Occipital lobe (tissue), 2 donors: ENCODE results near the gene RAB7B. TPM values are rescaled to one million over a fixed set of nuclear protein-coding genes. Genes with fewer than 3 reads are reported as not detected.
"Not testable (repeated sequence)": the region's sequence is repeated elsewhere in the genome, so short reads cannot be mapped to it uniquely, and the experiment has no call there.

ENCODE experiments used
- DNase-seq: peaks from one replicate; lab custom pipeline; 2025; lab: John Stamatoyannopoulos, UW
- total RNA-seq: library from RNA; depleted of rRNA; stranded (reverse); fragments of >200 nt; gene quantifications from one replicate; pipeline ENCODE4 v1.2.3, GENCODE V29; 2014

RAB7B gene, protein sequence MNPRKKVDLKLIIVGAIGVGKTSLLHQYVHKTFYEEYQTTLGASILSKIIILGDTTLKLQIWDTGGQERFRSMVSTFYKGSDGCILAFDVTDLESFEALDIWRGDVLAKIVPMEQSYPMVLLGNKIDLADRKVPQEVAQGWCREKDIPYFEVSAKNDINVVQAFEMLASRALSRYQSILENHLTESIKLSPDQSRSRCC
- 0.78 TPM for total RNA-seq

DNA sequence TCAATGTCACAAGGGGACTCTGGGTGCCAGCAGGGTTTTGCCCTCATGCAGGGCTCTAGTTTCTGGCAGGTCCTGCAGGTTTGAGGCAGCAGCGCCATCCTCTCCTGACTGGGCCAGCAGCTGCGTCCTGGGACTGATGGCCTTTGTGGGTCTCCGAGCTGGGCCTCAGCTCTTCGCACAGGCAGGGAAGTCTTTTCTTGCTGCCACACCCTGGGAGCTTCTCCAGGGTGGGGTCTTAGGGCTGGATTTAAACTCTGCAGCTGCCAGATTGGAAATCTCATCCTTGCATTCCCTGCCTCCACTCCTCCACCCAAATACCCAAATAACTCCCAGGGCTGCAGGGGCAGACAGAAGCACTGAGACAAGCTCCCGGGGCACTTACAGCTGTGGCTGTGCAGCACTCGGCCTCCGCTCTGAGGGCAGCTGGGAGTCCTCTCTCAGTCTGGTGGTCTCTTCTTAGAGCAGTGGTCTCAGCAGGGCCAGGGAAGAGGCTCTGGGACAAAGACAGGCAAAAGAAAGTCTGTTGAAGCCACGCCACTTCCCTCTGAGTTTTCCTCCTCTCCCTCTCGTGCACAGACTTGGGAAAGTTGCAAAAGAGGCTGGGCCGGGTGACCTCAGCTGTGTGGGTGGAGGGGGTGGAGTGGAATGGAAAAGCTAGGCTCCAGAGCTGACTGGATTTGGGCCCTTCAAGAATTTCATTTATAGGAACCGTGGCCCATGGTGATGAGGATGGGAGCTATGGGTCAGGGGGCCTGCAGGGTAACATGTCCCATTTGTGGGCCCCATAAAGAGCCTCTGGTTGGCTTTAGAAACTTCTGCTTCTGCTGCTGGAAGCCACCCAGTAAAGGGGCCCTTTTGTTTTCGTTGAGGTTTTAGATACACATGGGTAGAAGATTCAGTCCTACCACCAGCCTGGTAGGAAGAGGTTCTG is at the start of gene RAB7B:
RAB7B (minus strand) TSS at position 525 of the 931 bp plus-strand sequence. CDS start 9,260 bp downstream, outside the sequence.
- peak; percentile 47 for DNase-seq

DNA sequence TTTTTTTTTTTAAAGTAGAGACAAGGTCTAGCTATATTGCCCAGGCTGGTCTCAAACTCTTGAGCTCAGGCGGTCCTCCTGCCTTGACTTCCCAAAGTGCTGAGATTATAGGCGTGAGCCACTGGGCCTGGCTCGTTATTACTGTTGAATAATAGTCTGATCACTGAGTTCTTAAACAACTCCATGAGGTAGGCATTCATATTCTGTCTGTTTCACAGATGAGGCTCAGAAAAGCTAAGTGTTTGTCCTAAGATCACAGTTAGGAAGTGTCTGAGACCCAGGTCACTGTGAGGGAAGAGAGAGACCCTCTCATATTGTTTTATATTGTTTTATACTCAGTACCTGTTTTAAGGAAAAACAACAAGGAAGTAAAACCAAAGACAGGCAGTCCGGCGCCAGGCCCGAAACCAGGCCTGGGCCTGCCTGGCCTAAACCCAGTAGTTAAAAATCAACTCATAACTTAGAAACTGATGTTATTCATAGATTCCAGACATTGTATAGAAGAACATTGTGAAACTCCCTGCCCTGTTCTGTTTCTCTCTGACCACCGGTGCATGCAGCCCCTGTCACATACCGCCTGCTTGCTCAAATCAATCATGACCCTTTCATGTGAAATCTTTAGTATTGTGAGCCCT is 49.2 kb upstream of the RAB7B start:
- DNase-seq, result not testable (repeated sequence)

DNA sequence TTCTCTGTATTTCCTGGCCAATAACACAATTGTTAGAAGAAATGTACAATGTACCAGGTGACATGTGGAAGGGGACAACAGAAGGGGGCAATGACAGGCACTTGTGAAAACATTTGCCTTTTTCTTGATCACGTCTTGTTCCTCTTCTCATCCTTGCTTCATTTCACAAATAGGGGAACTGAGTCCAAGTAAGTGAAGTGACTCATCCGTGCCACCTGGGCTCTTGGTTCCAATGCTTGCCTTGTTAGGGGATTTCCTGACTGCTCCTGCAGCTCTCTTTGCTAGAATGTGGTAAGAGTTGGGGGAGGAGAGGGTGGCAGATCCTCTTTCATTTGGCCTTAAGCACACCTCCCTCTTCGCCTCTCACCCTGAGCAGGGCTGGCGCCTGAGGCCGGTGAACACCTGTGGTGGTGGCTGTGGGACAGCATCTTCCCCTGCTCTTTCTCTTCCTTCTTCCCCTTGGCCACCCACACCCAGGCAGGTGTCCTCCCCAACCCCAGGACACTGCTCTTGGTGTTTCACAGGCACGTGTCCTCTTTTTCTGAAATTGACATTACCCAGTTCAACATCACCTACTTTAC is 47.5 kb upstream of the RAB7B start:
- no peak for DNase-seq

DNA sequence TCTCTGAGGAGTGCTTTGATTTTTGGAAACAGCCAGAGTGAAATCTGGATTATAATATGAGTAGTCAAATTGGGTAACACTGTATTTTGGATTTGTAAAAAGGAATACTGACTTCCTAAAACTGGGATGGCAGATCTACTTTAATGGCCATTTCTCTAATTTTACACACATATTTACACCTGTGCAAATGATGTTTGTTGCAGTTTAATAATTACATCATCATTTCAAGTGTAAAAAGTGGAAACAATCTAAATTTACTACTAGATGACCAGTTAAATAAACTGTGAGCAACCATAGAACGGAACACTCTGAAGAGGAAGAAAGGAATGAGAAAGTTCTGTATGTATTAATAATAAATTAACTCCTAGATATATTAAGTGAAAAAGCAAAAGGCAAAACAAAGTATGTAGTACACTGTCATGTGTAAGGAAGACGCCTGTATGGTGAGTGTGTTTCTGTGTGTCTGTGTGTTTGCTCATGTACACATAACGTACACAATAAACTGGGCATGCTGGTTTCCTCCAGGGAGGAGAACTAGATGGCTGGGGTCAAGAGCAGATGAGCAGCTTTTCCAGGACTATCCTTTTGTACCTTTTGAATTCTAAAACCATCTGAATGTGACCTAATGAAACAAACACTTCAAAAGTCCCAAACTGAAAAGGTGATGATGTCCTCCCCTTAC is 46.9 kb upstream of the RAB7B start:
- no peak for DNase-seq

DNA sequence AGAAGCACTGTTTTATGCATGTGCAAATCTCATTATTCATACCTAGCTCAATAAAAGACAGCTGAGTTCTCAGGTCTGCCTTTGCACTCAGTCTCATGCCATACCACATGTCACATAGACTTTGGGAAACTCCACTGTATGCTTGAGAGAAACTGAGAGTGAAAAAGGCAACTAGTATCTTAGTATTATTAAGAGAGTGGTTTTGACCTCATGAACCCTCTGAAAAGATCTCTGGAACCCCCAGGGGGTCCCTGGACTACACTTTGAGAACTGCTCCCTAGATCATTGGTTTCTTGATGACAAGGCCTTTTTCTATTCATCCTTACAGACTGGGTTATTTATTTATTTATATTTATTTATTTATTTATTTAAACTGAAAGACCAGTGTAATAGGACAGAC is 46.1 kb upstream of the RAB7B start:
- DNase-seq, result no peak

DNA sequence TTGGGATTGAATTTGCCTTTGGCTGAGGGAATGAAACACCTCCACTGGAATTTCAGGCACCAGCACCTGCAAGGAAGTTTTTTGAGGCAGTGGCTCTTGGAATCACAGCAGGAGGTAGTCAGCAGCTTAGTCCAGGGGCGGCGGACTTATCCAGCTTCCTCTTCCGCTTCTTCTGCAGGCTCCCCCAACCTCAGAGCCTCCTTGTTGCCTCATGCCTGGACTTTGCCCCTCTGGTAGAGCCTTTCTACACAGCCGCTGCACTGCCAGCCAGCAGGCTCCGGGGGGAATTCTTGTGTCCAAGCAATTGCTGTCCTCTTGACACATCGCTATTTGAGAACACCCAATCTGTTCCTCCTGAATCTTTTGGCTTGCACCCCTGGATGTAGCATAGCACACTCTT is 45.4 kb upstream of the RAB7B start:
- no peak for DNase-seq

DNA sequence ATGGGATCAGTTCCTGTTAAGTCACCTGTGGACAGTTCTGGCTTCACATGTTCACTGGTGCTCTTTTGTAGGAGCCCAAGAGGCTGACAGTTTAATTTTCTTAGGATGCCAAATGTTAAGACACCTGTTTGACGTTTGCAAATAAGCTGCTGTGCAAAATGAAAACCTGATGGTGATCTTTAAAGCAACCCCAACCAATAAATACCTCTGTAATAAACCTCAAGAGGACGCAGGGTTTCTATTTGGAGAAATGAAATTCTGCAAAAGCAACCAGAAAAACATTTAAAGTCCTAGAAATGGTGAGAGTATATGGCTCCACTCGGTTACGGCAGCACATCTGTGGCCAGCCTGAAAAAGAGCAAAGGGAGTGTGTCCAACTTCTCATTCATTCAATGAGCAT is 44.1 kb upstream of the RAB7B start:
- DNase-seq, result no peak

DNA sequence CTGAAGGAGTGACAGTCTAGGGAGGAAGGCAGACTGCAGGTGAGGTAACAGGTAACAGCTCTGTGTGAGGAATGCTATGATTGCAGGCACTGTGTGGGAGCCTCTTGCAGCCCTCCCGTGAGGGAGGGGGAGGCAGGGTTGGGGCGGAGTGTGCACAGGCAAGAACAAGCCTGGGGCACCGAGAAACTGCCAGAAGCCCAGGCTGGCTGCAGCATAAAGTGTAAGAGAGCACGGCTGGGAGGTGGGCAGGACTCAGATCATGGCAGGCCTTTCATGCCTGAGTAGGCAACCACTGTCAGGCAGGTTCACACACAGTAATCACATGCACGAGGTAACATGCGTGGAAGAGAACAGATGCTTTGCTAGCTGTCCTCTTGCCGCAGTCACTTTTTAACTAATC is 38.4 kb upstream of the RAB7B start:
- no peak for DNase-seq

DNA sequence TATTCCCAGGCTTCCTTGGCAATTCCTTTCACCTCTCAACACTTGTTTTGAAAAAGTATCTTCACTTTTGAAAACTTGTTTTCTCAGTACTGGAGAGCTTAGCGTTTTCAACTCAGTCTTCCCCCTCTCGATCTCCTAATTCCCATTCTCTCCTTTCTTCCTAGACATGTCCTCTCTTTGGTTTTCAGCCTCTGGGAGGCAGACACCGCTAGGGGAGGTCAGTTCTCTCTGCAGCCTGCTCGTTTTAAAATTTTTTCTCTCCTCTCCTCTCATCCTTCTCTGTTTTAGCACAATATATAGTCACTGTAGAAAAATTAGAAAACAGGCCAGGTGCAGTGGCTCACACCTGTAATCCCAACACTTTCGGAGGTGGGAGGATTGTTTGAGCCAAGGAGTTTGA is 37.1 kb upstream of the RAB7B start:
- DNase-seq, result no peak

DNA sequence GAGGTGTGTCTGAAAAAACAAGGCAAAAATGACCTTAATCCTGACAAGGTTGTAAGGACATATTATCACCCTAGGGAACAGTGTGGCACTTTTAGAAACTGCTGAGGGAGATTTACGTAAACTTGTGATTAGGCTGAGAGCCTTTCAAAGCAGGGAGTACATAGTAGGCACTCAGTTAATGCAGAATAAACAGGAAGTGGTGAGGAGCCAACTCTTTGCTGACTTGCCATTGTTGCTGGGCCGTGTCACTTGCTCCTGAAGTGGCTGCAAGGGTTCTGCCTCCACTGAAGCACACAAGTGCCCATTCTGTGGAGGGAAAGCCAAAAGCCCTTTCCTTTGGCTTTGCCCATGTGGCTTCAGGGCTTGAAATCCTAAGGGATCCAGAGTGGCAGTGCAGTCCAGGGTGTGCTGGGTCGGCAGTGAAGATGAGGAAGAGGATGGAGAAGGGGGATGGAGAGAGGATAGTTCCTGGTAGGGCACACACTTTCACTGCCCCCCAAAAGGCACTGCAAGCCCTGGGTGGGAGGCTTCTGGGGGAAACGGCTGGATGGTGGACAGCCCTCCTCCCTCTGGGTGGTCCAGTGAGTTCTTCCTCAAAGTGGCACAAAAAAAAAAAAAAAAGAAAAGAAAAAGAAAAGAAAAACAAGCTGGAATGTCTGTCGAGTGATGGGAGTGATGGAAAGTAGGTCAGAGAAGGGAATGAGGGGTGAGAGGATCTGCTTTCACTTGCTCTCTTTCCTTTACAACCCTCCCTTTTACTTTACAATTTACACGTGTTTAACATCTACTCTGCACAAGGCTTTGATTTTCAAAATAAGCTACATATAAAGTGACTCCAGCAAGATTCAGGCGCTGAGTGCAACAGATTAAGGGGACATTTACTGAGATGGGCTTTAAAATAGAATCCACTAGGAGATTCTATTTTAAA is 36.1 kb upstream of the RAB7B start:
- DNase-seq, result no peak

DNA sequence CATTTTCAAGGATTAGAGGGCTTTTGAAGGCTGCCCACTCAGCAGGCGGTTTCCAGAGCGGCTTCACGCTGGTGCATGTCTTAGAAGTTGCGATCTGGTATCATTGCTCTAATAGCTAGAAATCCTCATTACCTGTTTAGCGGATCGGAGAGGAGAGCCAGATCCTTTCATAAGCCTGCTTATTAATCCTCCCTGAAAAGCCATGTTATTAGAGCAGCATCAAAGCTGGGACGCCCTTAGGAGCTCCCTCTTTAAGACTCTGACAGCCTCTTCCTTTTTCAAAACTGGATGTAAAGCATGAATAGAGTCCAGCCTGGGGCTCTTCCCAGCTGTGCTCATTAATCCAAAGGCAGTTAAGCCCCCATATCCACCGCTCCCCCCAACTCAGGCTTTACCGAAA is 34.4 kb upstream of the RAB7B start:
- DNase-seq, result no peak

DNA sequence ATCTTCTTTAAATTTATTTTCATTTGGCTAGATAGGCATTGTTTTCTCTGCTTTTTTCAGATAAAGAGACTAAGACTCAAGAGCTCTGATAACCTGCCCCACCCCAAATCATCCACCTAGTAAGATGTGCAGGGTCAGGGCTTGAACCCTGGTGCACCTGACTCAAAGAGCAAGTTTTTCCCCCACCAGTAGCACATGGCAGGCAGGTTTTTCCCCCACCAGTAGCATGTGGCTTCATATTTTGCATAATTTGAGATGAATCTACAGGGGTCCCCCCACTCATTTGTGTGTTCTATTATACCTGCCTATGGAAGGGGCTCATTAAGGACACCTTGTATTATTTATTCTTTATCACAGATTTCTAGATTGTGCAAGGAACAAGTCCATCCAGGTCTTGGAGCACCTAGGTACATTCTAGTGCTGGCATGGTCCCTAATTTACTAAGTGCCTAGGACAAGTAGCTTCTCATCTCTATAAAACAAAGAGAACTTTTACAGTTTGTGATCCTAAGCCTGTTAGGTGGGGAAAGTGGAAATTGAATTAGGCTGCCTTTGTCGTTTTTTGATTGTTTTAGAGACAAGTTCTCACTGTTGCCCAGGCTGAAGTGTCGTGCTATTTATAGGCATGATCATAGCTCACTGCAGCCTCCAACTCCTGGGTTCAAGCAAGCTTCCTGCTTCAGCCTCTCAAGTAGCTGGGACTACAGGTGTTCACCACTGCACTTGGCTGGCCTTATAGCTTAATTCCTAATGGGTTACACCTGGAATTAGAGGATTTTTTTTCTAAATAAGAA is 33.7 kb upstream of the RAB7B start:
- no peak for DNase-seq

DNA sequence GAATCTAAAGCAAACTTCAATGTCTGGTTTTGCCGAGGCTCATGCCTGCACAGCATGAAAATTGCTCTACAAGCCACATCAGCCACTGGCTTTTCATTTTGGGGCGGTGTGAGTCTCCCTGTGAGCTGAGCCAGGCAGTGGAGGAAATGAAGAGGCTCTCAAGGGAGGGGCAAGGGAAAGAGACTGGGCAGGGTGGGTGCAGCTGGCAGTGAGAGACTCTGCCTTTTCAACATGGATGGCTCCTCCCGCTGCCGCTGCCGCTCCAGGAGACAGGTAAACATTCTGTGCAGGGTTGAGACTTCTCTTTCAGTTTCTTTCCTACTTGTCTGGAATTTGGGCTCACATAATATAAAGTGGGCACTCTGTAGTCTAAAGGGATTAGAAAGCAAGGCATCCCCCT is 31.8 kb upstream of the RAB7B start:
- DNase-seq, result no peak

DNA sequence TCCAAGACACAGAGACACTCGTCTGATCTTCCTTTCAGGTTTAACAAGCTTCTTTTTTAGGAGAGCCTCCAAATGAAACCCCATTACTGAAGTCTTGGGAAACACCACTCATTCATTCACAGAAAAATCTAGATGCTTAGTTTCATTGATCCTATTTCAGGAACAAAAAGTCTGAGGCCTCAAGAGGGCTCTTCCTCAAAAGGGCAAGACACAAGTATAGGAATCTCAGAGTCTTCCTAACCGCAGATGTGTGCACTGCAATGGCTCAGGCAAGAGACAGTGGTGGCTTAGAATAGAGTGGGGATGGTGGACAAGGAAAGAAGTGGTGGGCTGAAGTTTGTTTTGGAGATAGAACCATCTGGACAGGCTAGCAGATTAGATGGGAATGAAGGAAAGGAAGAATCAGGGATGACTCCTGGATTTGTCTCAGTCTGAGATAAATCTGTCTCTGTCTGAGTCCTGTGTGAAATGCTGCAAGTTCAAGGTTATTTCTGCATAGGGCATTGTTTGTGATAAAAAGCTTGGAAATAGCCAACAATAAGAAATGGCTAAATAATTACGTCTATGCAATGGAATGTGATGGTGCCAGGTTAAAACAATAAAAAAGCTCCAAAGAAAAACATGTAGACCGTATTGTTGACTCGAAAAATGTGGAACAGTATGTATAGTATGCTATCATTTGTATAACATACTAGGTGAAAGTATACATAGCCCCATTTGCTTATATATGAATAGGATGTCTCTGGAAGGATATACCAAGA is 29.4 kb upstream of the RAB7B start:
- no peak for DNase-seq

DNA sequence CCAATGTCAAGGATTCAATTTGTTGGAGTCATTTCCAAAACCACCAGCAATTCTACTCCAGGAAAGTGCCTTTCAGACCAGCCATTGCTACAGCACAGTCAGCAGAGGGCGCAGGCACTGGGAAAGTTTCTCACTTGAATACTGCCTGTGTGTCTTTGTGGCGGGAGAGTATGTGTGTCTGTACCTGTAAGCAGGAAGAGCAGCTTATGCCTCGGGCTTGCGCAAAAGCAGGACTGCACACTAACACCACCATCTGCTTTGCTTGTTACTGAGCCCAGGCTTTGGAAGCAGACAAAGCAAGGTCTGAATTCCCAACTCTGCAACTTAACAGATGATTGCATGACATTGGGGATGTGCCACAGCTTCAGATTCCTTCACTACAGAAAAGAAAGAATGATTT is 27.5 kb upstream of the RAB7B start:
- DNase-seq, result peak; percentile 42

DNA sequence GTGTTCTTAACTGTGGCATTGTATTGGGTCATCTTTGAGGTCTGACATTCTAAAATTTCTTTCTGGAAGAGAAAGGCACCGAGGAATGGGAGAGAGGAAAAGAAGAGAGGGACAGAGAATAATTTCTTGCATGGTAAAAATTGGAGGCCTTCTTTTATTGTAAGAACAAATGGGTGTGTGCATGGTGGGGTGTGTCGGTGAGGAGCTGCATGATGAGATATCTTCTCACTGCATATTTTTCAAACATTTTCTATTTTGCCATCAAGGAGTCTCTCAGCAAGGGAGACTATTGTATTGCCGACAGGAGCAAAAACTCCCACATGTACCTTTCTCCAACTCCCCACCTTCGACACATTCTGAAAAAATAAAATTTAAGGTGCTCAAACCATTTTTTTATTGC is 27.0 kb upstream of the RAB7B start:
- DNase-seq, result no peak

DNA sequence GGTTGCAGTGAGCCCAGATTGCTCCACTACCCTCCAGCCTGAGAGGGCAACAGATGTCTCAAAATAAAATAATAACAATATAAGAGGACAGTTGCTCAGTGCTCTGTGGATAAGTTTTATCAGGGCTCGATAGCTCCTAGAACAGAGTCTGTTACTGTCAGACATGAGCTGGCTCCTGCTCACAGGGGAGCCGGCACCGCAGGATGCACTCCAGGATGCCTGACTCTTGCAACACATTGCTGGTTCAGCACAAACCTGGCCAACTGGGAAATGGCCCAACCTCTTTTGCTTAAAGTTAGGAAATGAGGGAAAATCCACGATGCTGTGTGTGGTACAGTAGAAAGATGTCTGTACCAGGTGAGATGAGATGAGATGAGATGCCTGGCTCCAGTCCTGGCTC is 26.3 kb upstream of the RAB7B start:
- no peak for DNase-seq

DNA sequence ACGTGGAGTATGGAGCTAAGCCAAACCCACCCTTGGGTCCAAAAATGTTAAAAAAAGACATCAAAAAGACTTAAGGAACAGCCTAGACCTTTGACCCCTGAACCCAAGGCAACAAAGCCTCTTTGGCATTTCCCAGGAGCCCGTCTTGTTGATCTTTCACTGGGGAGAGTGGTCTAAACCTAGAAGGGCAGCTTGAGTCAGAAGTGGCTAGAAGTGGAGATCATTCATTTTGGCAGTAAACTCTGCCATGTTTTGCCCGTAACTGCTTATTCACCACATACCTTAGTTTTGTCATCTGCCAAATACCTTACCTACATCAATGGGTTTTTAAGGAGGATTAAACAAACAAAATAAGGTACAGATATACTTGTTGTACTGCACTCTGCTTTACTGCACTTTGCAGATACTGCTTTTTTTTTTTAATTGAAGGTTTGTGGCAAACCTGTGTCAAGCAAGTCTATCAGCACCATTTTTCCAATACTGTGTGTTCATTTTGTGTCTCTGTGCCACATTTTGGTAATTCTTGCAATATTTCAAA is 22.2 kb upstream of the RAB7B start:
- no peak for DNase-seq

DNA sequence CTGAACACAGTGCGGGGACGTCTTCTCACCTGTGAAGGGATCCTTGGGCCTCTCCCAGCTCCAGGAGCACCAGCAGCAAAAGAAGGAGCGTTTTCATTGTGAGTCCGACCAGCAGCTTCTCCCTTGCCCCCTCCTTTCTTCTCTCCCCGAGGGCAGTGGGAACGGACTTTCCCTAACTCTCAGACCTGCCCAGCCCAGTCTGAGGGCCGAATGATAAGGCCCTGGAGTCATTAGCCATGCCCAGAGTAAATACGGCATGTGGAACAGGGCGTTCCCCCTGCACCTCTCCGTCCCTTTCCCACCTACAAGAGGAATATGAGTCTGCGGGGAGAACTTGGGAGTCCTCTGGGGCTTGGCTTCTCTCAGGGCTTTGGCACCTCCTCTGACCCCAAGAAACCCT is 20.5 kb upstream of the RAB7B start, which contains the start of gene CTSE:
CTSE (minus strand) TSS at position 201 of the 400 bp plus-strand sequence; CDS start at position 97, 104 bp downstream.
- no peak for DNase-seq
